NCI-H2171 treated with DMSO at 0.1 percent for 48 hours (cell line): ENCODE data around the gene CFAP77.

ENCODE experiments used
- DNase-seq: peaks from one replicate; lab custom pipeline; 2025; lab: John Stamatoyannopoulos, UW

Gene CFAP77

DNA sequence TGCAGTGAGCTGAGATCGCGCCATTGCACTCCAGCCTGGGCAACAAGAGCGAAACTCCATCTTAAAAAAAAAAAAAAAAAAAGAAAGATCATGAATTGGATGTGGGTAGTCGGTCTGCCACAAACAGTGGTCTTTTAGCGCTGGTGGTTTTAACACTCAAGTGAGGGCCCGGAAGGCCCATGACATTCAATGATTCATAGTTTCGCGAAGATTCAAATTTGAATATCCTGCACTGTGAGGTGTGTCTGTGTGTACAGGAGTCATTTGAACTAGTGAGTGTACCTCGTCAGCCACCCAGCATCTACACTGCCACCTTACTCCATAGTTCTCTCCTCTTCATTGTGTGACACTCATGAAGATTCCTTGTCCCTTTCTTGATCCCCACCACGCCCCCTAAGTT is 41.3 kb downstream of the CFAP77 start:
- no peak for DNase-seq

DNA sequence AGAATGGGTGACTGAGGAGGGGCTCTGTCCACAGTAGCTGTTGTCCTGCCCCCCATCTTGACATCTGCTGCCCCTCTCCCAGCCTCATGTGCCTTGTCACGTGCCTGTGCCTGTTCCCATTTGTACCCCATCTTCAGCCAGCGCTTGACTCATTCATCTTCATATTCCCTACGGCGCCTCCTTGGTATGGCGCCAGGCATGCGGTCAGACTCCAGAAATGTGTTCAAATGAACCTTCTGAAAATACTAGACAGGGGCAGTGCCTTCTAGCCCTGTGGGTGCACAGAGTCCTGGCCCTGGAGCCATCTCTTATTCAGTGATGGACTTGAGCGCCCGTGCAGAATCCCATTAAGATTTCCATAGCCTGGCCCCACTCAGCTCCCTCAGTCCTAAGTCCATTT is 46.2 kb downstream of the CFAP77 start:
- no peak for DNase-seq

- DNase-seq: no peak
Observed at GRCh38 chr9:132457504-132458236, 47.7 kb downstream of the CFAP77 start.

- DNase-seq: no peak
Observed at GRCh38 chr9:132458432-132458831, 48.4 kb downstream of the CFAP77 start.

- no peak for DNase-seq
Observed at GRCh38 chr9:132459661-132460060, 49.6 kb downstream of the CFAP77 start.

DNA sequence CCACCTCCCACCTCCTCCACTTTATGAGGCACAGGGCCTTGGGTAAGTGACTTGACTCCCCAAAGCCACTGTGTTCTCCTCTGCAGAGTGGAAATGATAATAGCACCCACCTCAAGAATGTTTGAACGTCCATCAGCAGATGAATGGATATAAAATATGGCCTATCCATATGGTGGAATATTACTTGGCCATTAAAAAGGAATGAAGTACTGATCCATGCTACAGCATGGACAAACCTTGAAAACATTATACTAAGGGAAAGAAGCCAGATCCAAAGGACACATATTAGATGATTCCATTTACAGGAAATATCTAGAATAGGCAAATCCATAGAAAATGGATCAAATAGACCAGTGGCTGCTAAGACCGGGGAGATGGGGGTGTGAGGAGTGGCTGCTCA is 50.2 kb downstream of the CFAP77 start:
- DNase-seq: no peak

- no peak for DNase-seq
Observed at GRCh38 chr9:132461281-132461896, 51.4 kb downstream of the CFAP77 start.

- peak; percentile 55 for DNase-seq
Observed at GRCh38 chr9:132461971-132462370, 52.0 kb downstream of the CFAP77 start.

- no peak for DNase-seq
Observed at GRCh38 chr9:132464547-132464946, 54.5 kb downstream of the CFAP77 start.

DNA sequence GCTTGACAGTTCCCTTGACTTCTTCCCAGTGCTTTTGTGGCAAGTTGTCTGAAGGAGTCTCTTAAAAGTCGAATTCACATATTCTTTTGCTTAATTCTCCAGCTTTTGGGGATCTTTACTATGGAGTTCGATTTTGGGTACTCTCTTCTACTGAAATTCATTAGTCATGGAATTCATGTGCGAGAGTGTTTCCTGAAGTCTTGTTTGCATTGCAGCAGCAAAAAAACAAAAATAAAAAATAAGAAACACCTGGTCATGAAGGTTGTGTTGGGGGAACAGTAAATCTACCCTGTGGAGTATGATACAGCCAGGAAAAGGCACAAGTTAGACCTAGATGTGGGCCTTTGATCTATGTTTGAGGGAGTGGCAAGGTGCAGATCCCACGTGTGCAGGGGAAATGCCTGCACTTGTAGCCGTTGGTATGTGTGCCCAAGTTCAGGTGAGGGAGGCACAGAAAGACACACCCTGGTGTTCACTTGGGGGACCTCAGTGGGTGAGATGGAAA is 55.2 kb downstream of the CFAP77 start:
- DNase-seq: no peak

- no peak for DNase-seq
Observed at GRCh38 chr9:132472199-132472598, 62.2 kb downstream of the CFAP77 start.

DNA sequence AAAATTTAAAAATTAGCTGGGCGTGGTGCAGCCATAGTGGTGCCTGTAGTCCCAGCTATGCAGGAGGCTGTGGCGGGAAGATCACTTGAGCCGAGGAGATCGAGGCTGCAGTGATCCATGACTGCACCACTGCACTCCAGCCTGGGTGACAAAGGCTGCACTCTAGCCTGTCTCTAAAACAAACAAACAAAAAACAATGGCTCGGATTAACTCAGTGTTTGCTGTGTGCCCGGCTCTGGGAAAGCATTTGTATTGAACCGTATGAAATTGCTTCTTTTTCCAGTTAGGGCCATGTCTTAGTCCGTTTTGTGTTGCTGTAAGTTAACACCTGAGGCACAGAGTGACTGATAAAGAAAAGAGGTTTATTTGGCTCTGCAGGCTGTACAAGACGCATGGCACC is 62.6 kb downstream of the CFAP77 start:
- no peak for DNase-seq

GRCh38 chr9:132474253-132474652 is 64.2 kb downstream of the CFAP77 start:
- DNase-seq: no peak

- no peak for DNase-seq
Observed at GRCh38 chr9:132478353-132479050, 68.5 kb downstream of the CFAP77 start.

DNA sequence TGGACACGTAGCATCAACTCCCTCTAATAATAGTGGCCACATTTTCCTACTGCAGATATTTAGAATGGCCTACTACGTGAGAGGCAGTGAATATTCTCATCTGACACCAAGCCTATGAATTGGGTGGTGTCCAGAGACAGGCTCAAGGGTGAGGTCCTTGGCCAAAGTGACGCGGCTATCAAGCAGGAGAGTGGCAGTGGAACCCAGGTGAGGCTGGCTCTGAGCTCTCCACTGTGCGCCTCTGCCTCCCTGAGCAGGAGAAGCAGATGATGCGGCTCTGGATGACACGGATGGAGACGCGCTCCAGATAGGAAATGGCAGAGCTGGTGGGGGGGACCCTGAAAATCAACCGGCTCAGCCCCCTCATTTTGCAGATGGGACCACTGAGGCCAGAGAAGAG is 69.7 kb downstream of the CFAP77 start:
- no peak for DNase-seq

DNA sequence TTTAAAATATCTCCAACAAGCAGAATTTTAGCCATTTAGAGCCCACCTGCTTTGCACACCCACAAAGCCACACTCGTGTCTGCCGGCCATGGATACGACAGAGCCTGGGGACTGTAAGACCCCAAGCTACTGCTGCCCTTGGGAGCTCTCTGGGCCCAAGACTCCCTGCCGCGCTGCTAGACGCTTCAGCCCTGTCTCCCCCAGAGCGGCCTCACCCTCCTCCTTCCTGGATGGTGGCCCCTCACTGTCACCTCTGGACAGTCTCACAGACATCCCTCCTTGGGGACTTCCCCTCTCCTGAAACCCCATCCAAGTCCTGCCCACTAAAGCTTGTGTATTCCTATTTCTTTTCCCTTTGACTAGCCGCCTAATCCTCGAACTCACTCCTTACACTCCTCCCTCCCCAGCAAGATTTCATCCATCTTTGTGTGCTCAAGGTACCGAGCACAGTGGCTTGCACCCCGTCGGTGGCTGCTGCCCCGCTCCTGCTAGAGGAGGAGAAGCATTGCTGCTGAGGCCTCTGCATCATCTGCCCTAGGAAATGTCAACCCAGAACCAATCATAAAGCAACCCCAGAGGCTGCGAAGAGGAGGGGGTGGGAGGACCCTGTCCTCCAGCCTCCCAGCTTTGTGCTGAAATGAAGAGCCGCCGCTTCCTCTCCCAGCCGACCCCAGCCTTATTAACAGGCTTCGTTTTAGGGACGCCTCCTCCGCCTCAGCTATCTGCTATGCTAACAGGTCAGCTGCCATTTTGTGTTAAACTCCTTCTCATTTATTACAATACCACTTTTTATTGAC is 71.2 kb downstream of the CFAP77 start:
- no peak for DNase-seq

- DNase-seq: no peak
Observed at GRCh38 chr9:132482196-132482813, 72.3 kb downstream of the CFAP77 start.

DNA sequence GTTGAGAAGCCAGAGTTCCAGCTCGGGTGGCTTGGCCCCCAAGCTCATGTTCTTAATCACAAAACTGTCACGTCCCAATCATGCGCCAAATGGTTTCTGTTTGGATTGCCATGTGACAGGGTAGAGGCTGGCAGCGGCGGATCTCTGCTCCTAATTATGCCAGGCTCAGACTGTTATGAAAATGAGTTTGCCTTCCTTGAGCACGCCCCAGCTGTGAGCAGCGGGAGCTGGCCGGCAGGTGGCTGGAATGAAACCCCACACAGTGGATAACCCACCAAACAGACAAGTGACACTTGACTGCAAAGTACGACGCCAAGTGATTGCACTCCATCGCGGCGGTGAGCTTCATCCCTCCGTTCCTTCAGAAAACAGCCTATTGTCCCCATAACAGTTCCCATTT is 75.4 kb downstream of the CFAP77 start:
- no peak for DNase-seq

GRCh38 chr9:132486706-132487350 is 76.8 kb downstream of the CFAP77 start:
- DNase-seq: no peak

GRCh38 chr9:132487351-132487791 is 77.4 kb downstream of the CFAP77 start:
- DNase-seq: no peak

GRCh38 chr9:132487980-132488535 is 78.0 kb downstream of the CFAP77 start:
- DNase-seq: no peak
